ENCODE results near the gene MRS2.

MRS2 gene

DNA sequence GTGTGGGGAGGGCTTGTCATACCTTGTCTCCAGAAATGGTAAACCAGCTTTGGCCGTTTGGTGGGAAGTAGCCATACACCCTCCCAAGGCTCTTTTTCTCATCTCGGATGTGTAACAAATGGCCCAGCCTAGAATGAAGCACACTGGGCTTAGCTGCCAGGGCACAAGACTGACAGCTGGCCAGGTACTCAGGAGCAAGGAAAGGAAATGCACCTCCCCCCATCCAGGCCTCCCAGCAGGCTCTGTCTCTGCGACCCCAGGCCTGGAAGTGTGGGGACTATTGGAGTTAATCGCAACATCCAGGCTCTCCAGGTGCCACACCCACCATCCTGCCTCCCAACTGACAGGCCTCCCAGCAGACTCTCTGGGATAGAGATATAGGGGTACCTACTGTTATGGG lies 43.0 kb downstream of the MRS2 start:
- TF ChIP-seq POLR2AphosphoS5 (IDR thresholded peaks at IDR 0.05; ENCODE audit: low read depth) (no peak), GABPA (IDR thresholded peaks at IDR 0.05; ENCODE audit: low read depth) (no peak), SPI1 (IDR thresholded peaks at IDR 0.05; ENCODE audit: borderline replicate concordance, low read depth) (no peak)
- TF ChIP-seq, protein P1, sequence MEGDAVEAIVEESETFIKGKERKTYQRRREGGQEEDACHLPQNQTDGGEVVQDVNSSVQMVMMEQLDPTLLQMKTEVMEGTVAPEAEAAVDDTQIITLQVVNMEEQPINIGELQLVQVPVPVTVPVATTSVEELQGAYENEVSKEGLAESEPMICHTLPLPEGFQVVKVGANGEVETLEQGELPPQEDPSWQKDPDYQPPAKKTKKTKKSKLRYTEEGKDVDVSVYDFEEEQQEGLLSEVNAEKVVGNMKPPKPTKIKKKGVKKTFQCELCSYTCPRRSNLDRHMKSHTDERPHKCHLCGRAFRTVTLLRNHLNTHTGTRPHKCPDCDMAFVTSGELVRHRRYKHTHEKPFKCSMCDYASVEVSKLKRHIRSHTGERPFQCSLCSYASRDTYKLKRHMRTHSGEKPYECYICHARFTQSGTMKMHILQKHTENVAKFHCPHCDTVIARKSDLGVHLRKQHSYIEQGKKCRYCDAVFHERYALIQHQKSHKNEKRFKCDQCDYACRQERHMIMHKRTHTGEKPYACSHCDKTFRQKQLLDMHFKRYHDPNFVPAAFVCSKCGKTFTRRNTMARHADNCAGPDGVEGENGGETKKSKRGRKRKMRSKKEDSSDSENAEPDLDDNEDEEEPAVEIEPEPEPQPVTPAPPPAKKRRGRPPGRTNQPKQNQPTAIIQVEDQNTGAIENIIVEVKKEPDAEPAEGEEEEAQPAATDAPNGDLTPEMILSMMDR (IDR thresholded peaks at IDR 0.05; ENCODE audit: insufficient read depth, low read length) = no peak
- TF ChIP-seq, protein P2, sequence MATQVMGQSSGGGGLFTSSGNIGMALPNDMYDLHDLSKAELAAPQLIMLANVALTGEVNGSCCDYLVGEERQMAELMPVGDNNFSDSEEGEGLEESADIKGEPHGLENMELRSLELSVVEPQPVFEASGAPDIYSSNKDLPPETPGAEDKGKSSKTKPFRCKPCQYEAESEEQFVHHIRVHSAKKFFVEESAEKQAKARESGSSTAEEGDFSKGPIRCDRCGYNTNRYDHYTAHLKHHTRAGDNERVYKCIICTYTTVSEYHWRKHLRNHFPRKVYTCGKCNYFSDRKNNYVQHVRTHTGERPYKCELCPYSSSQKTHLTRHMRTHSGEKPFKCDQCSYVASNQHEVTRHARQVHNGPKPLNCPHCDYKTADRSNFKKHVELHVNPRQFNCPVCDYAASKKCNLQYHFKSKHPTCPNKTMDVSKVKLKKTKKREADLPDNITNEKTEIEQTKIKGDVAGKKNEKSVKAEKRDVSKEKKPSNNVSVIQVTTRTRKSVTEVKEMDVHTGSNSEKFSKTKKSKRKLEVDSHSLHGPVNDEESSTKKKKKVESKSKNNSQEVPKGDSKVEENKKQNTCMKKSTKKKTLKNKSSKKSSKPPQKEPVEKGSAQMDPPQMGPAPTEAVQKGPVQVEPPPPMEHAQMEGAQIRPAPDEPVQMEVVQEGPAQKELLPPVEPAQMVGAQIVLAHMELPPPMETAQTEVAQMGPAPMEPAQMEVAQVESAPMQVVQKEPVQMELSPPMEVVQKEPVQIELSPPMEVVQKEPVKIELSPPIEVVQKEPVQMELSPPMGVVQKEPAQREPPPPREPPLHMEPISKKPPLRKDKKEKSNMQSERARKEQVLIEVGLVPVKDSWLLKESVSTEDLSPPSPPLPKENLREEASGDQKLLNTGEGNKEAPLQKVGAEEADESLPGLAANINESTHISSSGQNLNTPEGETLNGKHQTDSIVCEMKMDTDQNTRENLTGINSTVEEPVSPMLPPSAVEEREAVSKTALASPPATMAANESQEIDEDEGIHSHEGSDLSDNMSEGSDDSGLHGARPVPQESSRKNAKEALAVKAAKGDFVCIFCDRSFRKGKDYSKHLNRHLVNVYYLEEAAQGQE (IDR thresholded peaks at IDR 0.05; ENCODE audit: insufficient replicate concordance, low read depth) = no peak
- H3K27me3 ChIP-seq (ENCODE audit: insufficient read depth, poor library complexity, severe bottlenecking) = no peaks in the 10 kb centered on the region
- no peak overlapping the region for H3K27ac ChIP-seq (replicated peaks)
- no peak overlapping the region for H3K4me3 ChIP-seq (replicated peaks; ENCODE audit: insufficient read depth, low read length)
- no peak for DNase-seq (ENCODE audit: low read depth in 1 of 2, low spot score in 1 of 2)

DNA sequence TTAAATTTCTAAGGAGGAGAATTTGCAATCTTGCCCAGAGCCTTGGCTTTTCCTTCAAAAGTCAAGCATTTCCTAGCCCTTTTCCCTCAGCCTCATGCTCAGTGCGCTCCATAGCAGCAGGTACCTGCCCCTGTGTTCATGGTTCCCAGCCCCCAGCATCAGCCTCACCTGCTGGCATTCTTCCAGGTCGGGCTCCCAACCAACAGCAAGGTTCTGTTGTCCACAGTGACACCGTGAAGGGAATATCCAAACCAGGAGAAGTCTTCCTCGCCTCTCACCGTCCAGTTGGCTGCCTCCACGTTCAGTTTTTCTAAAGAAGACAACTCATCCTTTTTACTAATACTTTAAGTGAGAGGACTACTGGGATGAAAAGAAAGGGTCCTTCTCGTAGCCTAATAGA lies 43.9 kb downstream of the MRS2 start:
- no peak overlapping the region for H3K27ac ChIP-seq (replicated peaks)
- no peak for DNase-seq (ENCODE audit: low read depth in 1 of 2, low spot score in 1 of 2)
- no peaks in the 10 kb centered on the region for H3K27me3 ChIP-seq (ENCODE audit: insufficient read depth, poor library complexity, severe bottlenecking)
- H3K4me3 ChIP-seq (replicated peaks; ENCODE audit: insufficient read depth, low read length) = no peak overlapping the region
- TF ChIP-seq SPI1 (IDR thresholded peaks at IDR 0.05; ENCODE audit: borderline replicate concordance, low read depth) = no peak
- TF ChIP-seq, protein P2 (IDR thresholded peaks at IDR 0.05; ENCODE audit: insufficient replicate concordance, low read depth) = no peak
- TF ChIP-seq, protein P1 (IDR thresholded peaks at IDR 0.05; ENCODE audit: insufficient read depth, low read length) = no peak
- TF ChIP-seq GABPA (IDR thresholded peaks at IDR 0.05; ENCODE audit: low read depth) = no peak

DNA sequence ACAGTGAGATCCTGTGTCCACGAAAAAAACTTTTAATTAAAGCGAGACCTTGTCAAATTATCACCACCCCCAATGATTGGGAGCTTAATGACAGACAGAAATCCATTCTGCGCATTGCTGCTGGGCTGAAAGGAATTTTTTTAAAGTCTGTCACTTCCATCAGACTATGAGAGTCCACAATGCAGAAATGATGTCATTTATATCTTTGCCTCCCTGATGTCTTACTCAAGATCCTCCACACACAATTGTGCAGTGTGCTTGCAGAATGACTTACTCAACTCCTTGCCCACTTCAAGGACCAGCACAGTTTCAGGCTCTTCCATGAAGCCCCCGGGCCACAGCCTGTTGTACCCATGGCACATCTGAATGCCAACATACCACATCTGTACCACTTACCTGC lies 45.7 kb downstream of the MRS2 start:
- TF ChIP-seq GABPA (IDR thresholded peaks at IDR 0.05; ENCODE audit: low read depth) (no peak), SPI1 (IDR thresholded peaks at IDR 0.05; ENCODE audit: borderline replicate concordance, low read depth) (no peak), POLR2AphosphoS5 (IDR thresholded peaks at IDR 0.05; ENCODE audit: low read depth) (no peak)
- TF ChIP-seq, protein P1 (IDR thresholded peaks at IDR 0.05; ENCODE audit: insufficient read depth, low read length) = no peak
- TF ChIP-seq, protein P2 (IDR thresholded peaks at IDR 0.05; ENCODE audit: insufficient replicate concordance, low read depth) = no peak
- Histone ChIP-seq H3K27ac (replicated peaks) (no peak overlapping the region), H3K27me3 (ENCODE audit: insufficient read depth, poor library complexity, severe bottlenecking) (no peaks in the 10 kb centered on the region), H3K4me3 (replicated peaks; ENCODE audit: insufficient read depth, low read length) (no peak overlapping the region)
- no peak for DNase-seq (ENCODE audit: low read depth in 1 of 2, low spot score in 1 of 2)
